ENCODE data around the gene MACROD2. TPM values are rescaled to one million over a fixed set of nuclear protein-coding genes. Genes with fewer than 3 reads are reported as not detected.

Gene MACROD2
- total and polyA plus RNA-seq, 4 donors, result 0.66 to 10.5 (median 3.3) TPM

- TF ChIP-seq RAD21 (IDR thresholded peaks at IDR 0.05), result no peak
- no peak for TF ChIP-seq TAF1 (conservative IDR thresholded peaks at IDR 0.05)
- no peak for TF ChIP-seq RXRA (IDR thresholded peaks at IDR 0.05)
- no peak for TF ChIP-seq YY1 (IDR thresholded peaks at IDR 0.05)
- TF ChIP-seq ATF3 (IDR thresholded peaks at IDR 0.05), result no peak
- Histone ChIP-seq H3K27ac (ENCODE audit: low read depth in 1 of 2, low read length in 2 of 2) (no peak overlapping the region), H3K9me3 (ENCODE audit: control insufficient read depth in 4 of 4, low read length in 3 of 4) (no peaks in the 10 kb centered on the region), H3K4me3 (ENCODE audit: low read depth in 1 of 3, low read length in 3 of 3) (no peak overlapping the region), H3K9ac (ENCODE audit: low read depth in 1 of 2, low read length in 2 of 2) (no peak overlapping the region), H3K36me3 (ENCODE audit: control insufficient read depth in 4 of 4, insufficient read depth in 3 of 4, low read depth in 1 of 4, low read length in 3 of 4) (no peaks in the 10 kb centered on the region), H3K4me1 (ENCODE audit: control insufficient read depth in 4 of 4, insufficient read depth in 4 of 4, low read length in 3 of 4) (no peaks in the 10 kb centered on the region), H3K27me3 (ENCODE audit: control insufficient read depth in 4 of 4, insufficient read depth in 4 of 4, low read length in 3 of 4) (no peaks in the 10 kb centered on the region)
- 77% methylated on average over 3 of the region's 3 CpGs for WGBS
- no peak for DNase-seq (ENCODE audit: low spot score)
Measured at GRCh38 chr20:14966203-14966602, 970.9 kb downstream of the MACROD2 start.

GRCh38 chr20:14966808-14967207 is 971.5 kb downstream of the MACROD2 start:
- DNase-seq (ENCODE audit: low spot score), result no peak
- H3K27ac ChIP-seq (ENCODE audit: low read depth in 1 of 2, low read length in 2 of 2), result no peak overlapping the region
- no peaks in the 10 kb centered on the region for H3K27me3 ChIP-seq (ENCODE audit: control insufficient read depth in 4 of 4, insufficient read depth in 4 of 4, low read length in 3 of 4)
- H3K36me3 ChIP-seq (ENCODE audit: control insufficient read depth in 4 of 4, insufficient read depth in 3 of 4, low read depth in 1 of 4, low read length in 3 of 4), result no peaks in the 10 kb centered on the region
- no peak overlapping the region for H3K4me3 ChIP-seq (ENCODE audit: low read depth in 1 of 3, low read length in 3 of 3)
- TF ChIP-seq ZBTB33 (IDR thresholded peaks at IDR 0.05) (no peak), HNF4A (conservative IDR thresholded peaks at IDR 0.05) (no peak), GABPA (IDR thresholded peaks at IDR 0.05 in 1 of 2, conservative IDR thresholded peaks at IDR 0.05 in 1 of 2) (no peak), JUND (IDR thresholded peaks at IDR 0.05) (no peak), HNF4G (IDR thresholded peaks at IDR 0.05) (no peak), CTCF (IDR thresholded peaks at IDR 0.05; ENCODE audit: low read depth, low read length, missing input control) (no peak), EGR1 (IDR thresholded peaks at IDR 0.05; ENCODE audit: low read depth in 2 of 2) (no peak), YY1 (IDR thresholded peaks at IDR 0.05) (no peak), MAX (IDR thresholded peaks at IDR 0.05) (no peak), ATF3 (IDR thresholded peaks at IDR 0.05) (no peak), RXRA (IDR thresholded peaks at IDR 0.05) (no peak), FOXA2 (IDR thresholded peaks at IDR 0.05) (no peak), RAD21 (IDR thresholded peaks at IDR 0.05) (no peak), NR2F2 (IDR thresholded peaks at IDR 0.05) (no peak), SP1 (IDR thresholded peaks at IDR 0.05) (no peak)
- no peaks in the 10 kb centered on the region for H3K9me3 ChIP-seq (ENCODE audit: control insufficient read depth in 4 of 4, low read length in 3 of 4)
- H3K4me1 ChIP-seq (ENCODE audit: control insufficient read depth in 4 of 4, insufficient read depth in 4 of 4, low read length in 3 of 4), result no peaks in the 10 kb centered on the region
- no peak overlapping the region for H3K9ac ChIP-seq (ENCODE audit: low read depth in 1 of 2, low read length in 2 of 2)

Measured in liver (tissue), 9 donors.